ENCODE measurements around the gene SARS1.

SARS1 gene

GRCh38 chr1:109263597-109264378, 50.1 kb downstream of the SARS1 start:
- DNase-seq = peak; percentile 71

GRCh38 chr1:109264379-109264755, 50.6 kb downstream of the SARS1 start:
- DNase-seq = no peak

GRCh38 chr1:109265016-109265415, 51.3 kb downstream of the SARS1 start:
- no peak for DNase-seq

- DNase-seq = no peak
Observed at GRCh38 chr1:109265741-109266330, 52.1 kb downstream of the SARS1 start.

GRCh38 chr1:109266965-109267364, 53.2 kb downstream of the SARS1 start:
- DNase-seq = no peak

- no peak for DNase-seq
Observed at GRCh38 chr1:109267743-109268300, 54.1 kb downstream of the SARS1 start.

- no peak for DNase-seq
Observed at GRCh38 chr1:109268431-109269211, 54.9 kb downstream of the SARS1 start.

GRCh38 chr1:109269212-109269980, 55.7 kb downstream of the SARS1 start:
- no peak for DNase-seq

- no peak for DNase-seq
Observed at GRCh38 chr1:109269981-109270622, 56.4 kb downstream of the SARS1 start.

GRCh38 chr1:109270623-109271317, 57.1 kb downstream of the SARS1 start:
- no peak for DNase-seq

GRCh38 chr1:109271458-109271857, 57.7 kb downstream of the SARS1 start:
- no peak for DNase-seq

- DNase-seq = no peak
Observed at GRCh38 chr1:109272021-109272799, 58.5 kb downstream of the SARS1 start.

- DNase-seq = no peak
Observed at GRCh38 chr1:109272831-109273547, 59.3 kb downstream of the SARS1 start.

GRCh38 chr1:109273570-109274288, 60.0 kb downstream of the SARS1 start:
- DNase-seq = no peak

- DNase-seq = no peak
Observed at GRCh38 chr1:109274533-109275476, 61.1 kb downstream of the SARS1 start.

- DNase-seq = no peak
Observed at GRCh38 chr1:109275706-109276345, 62.1 kb downstream of the SARS1 start.

- DNase-seq = peak; percentile 53
Observed at GRCh38 chr1:109277434-109278204, 63.9 kb downstream of the SARS1 start.
